NCI-H526 treated with DMSO at 0.1 percent for 48 hours (cell line): ENCODE results near the gene LYPLAL1.
"Not testable (repeated sequence)": the region's sequence is repeated elsewhere in the genome, so short reads cannot be mapped to it uniquely, and the experiment has no call there.

Experiments
- DNase-seq: peaks from one replicate; lab custom pipeline; 2025; lab: John Stamatoyannopoulos, UW

Gene LYPLAL1

DNA sequence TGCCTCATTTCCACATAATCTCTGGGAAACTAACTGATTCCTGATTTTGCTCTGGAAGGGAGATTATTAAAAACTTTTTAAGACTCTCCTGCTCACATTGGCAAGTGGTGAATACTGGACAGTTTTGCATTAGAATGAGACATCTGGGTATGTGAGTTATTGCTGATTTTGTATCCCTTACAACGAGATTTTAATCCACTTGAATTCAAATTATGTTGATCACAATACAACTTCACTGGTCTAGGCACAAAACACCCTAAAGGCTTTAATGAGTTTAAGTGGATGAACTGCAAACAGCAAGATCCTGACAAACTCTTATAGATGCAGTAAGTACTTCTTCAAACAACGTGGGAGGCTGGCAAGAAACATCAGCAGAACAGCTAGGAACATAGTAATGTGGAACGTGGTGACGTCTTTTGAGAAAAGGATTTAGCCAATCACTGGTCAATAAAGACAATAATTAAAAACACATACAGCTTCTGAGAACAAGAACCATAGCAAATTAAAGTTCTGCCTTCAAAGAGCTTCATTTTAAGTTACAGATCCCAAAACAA, 10.2 kb upstream of the LYPLAL1 start:
- no peak for DNase-seq

DNA sequence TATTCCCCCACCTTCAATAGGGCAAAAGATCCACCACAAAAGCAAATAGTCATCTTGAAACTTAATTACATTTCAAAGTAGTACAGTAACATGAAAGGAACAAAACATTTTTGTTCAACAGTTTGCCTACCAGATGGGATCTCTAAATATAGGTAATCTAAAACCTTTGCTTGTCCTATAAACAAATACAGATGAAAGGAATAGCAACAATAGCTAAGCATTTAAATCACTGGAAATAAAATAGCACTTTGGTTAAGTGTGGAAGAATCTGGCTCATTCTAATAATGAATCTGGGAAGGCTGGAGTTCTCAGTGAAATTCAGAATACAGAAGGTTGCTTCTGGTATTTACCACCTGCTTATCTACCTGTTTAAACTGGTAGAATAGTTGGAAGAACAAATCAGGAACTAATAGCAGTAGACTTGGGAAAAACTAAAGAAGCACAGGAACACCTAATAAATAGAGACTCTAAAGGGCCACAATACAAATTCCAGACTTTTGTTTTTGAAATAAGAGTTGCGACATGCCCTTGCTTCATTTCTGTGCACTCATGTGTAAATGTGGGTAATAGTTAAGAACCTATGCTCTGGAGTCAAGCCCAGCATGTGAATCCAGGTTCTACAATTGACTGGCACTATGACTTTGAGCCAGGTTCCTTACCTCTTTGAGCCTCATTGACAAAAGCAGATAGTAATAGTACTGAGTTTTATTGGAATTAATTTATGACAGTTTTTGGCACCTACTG, 2.3 kb upstream of the LYPLAL1 start:
- no peak for DNase-seq

DNA sequence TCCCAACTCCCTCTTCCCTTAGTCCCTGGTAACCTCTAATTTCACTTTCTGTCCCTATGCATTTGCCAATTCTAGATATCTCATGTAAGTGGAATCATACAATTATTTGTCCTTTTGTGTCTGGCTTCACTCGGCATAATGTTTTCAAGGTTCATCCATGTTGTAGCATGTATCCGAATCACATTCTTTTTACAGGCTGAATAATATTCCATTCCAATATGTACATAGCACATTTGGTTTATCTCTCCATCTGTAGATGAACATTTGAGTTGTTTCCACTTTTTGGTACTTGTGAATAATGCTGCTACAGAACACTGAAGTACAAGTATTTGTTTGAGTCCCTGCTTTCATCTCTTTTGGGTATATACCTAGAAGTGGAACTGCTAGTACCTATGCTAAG, 857 bp upstream of the LYPLAL1 start:
- no peak for DNase-seq

DNA sequence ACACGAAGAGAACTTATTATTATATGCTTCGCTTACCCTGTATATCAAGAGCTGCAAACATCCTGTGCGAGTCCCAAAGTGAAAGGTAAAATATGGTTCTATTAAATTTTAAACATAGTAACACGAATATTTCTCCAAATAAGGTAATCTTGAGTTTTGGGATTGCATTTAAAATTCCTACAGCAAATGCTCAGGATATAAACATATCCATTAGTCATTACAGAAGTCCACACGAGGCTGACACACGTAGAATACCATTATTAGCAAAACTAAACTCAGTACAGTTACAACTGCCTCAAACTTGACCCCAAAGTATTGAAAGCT, 282 bp upstream of the LYPLAL1 start:
- no peak for DNase-seq

DNA sequence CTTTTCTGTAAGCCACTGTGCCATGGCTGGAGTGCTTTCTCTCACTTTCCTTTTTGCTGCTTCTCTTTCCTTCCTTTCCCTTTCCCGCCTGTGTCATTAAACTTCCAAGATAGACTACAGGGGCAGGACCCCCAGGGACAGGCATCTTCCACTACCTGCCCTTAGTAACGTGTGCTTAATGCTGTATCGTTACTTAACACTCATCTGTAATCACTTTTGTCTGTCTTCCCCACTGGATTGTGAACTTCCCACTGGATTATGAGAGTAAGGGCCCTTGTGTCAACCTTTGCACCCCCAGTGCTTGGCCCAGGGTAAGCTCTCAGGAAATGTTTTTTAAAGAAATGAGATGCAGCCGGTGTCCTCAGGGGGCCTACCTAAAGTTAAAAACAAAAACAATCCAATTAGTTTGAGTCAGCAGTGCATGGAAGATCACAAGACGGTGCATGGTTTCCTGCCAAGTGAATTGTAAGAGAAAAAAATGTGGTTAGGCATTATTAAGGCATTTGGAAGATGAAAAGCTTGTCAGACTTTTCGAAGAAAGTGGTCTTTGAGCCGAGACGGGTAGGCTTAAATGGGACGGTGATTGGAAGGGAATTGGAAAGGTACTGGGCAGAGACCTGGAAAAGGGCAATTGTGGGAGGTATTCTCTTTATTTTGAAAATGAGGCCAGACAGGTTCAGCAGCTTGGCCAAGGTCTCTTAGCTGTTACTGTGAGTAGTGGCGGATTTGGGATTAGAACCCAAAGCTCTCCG, 958 bp downstream of the LYPLAL1 start:
- DNase-seq = no peak

DNA sequence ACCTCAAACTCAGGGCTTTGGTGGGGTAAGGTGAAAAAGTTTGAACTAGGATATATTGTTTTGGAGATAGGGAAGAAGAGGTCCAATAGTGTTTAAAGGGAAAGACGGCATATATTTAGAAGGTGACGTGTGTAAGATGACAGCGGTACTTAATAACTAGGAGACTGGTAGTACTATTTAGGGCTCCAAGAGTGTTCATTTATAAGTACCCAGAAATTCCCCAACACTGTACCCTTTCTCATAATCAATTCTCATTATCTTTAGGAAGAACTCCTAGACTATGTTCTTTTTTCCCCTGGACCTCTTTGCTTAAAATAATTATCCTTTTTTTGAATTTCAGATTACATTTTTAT, 1.5 kb downstream of the LYPLAL1 start:
- DNase-seq = no peak

DNA sequence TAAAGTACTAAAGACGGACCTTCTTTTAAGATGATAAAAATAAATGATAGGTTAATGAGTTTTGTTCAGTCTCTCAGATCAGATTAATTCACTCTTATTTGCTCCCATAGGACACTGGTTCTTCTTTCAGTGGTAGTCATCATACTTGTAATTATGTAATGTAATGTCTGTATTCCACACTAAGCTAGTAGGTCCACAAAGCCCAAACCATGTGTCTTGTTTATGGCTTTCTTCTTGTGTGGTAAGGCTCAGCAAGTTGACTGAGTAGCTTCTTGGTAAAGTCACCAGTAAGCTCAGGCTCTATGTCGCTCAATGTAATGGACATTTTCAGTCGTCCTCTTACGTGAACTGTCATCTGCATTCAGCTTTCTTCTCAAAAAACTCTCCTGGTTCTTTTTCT, 2.5 kb downstream of the LYPLAL1 start:
- DNase-seq = no peak

DNA sequence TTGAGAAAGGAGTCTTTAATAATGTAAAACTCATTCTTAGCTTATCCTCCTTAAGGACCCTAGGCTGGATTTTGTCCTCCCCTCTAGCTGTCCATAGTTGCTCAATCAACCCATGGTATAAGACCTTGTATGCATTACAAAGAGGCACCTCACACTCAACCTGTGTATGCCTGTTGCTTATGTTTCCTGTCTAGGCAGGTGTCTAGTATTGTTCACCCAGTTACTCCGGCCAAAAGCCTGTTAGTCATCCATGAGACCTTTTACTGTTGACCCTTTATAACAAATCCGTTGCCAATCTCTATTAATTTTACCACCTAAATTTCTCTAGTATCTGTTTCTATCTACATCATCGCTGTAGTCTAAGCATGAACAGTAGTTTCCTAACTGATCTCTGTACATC, 3.7 kb downstream of the LYPLAL1 start:
- no peak for DNase-seq

DNA sequence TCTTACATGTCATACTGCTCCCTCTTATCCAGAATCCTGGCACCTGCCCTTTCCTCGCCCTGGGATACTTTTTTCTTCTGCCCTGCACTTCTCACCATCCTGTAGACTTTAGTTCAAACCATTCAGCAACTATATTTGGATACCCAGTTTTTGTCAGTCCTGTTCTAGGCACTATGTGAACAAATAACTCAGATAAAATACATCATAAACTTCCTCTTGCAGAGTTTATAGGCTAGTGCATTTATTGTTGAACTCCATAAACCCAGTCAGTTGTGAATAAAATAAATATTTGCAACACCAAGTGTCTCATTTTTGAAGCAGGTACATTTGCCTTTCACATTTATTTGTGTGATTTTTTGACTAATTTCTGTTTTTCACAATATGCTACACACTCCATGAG, 4.3 kb downstream of the LYPLAL1 start:
- DNase-seq = no peak

DNA sequence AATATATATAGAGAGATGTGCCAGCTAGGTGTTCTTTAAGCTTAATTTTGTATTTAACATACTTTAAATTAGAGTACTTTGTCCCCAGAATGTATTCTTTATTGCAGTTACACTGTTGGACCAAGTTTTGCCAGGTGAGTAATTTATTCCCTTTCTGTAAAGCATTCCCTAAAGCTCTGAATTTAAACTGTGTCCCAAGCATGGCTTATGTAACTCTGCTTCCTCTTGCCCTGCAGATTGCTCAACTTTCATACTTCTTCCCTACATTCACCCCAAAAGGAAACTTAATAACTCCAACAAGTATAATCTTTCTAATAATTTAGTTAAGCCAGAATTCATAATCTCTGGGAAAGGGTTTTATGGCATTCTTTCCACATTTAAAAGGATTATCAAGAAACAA, 5.6 kb downstream of the LYPLAL1 start:
- no peak for DNase-seq

DNA sequence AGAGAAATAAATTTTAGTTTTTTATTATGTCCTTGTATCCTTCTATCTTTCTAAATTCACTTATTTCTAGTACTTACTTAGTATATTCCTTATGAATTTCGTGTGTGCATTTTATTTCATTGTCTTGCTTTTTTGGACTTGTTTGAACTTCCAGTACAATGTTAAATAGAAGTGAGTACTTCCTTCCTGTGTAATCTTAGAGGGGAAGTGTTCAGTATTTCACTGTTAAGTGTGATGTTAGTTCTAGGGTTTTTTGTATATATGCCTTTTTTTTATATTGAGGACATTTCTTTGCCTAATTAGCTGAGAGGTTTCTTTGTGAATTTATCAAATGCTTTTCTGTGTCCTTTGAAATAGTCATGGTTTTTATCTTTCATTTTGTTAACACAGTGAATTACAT, 10.7 kb downstream of the LYPLAL1 start:
- DNase-seq = no peak

DNA sequence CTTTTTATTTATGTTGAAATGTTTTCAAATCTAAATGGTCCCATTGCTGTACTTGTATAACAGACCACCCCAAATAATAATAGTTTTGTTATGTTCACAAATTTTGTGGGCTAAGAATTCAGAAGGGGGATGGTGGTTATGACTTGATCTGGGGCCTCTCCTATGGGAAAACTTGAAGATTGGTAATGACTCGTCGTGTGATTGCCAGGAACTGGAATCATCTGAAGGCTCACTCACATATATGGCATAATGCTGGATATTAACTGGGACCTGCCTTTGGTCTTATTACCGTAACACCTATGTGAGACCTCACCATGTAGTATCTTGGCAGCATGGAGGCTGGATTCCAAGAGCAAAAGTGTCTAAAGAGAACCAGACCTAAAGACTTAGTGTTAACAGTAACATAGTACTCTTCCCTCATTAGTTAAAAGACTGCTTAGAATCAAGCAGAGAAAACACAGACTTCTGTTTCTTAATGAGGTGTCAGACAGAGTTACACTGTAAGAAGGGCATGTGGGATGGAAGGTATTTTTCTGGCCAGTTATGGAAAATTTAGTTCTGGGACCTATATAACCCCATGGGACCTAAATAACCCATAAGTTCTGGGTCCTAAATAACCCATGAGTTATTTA, 11.9 kb downstream of the LYPLAL1 start:
- DNase-seq = no peak

DNA sequence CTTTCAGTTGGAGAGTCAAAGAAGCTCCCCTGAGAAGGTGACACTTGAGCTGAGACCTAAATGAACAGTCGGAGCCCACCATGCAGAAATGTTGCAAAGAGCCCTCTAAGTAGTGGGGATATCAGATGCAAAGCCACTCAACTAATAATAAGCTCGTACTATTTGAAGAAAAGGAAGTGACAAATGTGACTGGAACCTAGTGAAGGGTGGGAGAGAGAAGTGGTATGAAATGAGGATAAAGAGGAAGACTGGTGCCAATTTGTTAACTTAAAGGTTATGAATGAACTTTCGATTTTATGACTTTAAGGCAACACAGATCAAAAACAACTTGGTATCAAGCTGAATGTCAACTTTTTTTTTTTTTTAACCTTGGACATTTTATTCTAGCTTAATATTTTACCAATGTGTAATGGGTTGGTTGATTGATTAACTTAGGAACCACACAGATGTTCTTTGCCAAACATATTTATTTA, 14.7 kb downstream of the LYPLAL1 start:
- no peak for DNase-seq

DNA sequence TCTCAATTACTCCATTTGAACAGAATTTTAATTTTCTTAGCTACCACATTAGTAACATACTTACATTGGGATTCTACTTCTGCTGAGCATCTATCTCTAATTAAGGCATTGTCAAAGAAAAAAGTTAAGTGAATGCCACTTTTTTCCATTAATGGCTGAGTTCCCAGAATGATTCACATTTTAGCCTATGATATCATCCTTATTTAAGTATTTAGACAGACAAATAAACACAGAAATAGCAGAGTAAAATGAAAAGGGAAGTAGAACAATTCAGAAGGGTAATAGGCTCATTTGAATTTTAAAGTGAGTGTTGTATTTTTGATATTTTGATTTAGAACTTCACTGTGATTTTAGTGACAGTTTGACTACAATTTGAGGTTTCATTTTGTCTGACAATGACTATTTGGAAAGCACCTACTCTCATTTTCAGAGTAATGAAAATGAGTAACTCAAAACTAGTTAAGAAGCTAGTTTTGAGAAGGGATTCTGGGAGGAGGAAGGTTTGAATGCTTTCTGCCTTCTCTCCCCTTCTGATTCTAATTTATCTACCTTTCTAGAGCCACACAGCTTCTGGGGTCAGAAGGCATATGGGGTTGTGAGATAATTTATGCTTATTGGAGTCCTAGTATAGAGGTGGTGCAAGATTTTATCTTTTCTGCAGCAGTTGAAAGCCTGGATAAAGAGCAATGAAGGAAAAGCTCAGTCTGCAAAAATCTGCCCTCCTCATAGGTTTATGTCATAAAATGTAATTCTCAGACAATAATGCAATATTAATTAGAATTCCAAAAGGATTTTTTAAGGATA, 15.5 kb downstream of the LYPLAL1 start:
- no peak for DNase-seq

DNA sequence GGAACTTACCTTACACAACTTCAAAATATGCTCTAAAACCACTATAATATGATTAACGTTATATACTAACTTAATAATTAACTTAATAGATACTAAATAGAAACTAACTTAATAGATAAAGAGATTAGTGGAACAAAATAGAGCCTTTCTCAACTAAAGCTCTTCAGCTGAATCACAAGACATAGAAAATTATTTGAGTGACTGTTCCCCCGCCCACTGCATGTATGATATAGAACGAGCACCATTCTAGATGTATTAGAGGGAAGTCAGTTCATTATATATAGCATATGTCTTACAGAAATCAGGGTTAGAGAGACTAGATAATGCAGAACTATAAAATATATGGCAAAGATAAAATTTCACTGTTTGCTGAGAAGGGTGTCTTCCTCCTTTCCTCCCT, 16.3 kb downstream of the LYPLAL1 start:
- no peak for DNase-seq

DNA sequence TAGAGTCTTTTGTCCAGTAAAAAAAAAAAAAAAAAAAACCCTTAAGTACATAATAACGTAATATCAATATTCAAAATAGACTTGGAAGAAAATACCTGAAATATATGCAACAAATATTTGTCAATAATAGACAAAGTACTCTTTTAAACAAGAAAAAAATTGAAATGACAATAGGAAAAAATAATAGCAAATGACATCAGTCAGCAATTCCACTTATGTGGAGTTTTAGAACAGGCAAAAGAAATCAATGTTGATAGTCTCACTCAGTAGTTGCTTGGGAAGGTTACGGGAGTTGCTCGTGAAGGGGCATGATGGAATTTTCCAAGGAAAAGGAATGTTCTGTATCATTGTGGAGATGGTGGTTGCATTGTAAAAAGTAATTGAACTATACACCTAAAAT, 16.9 kb downstream of the LYPLAL1 start:
- DNase-seq = no peak

DNA sequence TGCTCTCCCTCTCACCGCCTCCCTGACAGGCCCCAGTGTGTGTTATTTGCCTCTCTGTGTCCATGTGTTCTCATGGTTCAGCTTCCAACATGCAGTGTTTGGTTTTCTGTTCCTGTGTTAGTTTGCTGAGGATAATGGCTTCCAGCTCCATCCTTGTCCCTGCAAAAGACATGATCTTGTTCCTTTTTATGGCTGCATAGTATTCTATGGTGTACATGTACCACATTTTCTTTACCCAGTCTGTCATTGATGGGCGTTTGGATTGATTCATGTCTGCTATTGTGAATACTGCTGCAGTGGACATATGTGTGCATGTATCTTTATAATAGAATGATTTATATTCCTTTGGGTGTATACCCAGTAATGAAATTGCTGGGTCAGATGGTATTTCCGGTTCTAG, 22.2 kb downstream of the LYPLAL1 start:
- DNase-seq = not testable (repeated sequence)

DNA sequence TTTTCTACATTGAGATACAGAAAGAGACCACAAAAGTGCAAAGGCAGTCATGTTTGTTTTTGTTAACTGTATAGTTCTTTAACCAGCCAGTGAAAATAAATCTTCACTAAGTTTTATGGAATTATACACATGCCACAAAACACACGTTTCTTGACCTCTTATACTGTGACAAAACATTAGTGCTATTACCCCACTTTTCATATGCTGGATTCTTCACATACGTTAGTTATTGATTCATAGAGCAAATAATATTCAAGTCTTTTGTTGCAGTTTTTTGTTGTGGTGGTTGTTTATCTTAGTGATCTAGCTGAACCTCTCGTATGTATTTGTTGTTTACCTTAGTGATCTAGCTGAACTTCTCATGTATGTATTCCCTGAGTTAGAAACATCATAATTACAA, 28.0 kb downstream of the LYPLAL1 start:
- no peak for DNase-seq

DNA sequence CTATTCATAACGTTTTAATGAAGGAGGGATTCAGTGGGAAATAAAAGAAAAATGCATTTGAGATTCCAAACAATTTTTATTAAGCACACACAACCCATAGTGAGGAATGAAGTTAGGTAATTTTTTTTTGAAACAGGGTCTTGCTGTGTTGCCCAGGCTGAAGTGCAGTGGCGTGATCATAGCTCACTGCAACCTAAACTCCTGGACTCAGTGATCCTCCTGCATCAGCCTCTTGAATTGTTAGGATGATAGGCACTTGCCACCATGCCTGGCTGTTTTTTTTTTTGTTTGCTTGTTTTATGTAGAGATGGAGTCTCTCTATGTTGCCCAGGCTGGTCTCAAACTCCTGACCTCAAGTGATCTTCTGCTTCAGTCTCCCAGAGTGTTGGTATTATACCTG, 28.9 kb downstream of the LYPLAL1 start:
- DNase-seq = no peak

DNA sequence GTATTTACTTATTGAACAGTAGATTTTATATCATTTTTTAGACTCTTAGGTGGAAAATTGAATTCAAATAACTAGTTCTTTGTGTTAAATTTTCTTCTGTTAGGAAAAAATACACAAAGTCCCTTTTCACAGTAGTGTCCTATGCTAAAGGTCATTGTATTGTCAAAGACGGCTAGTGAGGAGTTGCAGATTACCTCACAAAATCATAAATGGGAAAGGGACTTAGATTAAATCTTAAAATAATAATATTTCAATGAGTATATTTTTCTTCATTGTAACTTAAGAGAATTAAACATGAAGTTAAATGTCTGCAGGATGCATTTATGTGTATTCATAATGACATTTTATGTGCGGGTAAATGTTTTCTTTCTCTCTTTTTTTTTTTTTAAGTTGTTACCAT, 32.7 kb downstream of the LYPLAL1 start:
- no peak for DNase-seq

DNA sequence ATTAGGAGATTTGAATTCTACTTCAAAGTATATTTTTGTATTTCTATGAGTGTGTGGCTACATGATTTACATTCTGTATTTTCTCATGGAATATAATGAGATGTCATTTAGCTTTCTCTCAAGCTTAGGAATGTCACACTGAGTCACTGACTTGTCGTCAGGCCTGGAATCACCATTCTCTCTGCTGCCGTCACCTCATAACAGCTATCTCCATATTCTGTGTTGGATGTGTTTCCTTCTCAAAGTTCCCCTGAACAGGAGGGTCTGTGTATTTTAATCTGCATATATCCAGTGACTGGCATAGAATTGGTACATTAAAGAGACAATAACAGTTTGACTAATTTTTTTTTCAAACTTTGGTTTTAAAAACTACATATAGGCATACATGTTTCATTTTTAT, 35.9 kb downstream of the LYPLAL1 start:
- no peak for DNase-seq

DNA sequence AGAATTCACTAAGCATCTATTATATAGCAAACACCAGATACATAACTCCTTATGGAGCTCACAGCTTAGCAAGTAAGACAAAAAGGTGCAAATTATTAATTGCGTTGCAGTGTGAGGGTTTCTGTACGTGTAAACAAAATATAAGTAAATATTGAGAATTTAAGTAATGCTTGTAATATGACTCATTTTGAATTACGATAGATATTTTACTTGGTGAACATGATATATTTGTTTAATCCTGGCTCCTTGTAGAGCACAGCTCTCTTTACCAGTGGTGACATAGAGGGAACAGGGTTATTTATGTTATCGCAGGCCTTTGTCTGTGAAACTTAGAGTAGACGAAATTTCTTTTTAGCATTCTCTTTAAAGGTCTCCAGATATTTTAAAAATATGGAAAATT, 36.4 kb downstream of the LYPLAL1 start:
- no peak for DNase-seq
